HG02870 (cell line): ENCODE data around the gene MUC5B.
"Not testable (repeated sequence)": the region's sequence is repeated elsewhere in the genome, so short reads cannot be mapped to it uniquely, and the experiment has no call there.

Source experiments
- ATAC-seq: cut with Tn5 transposase; IDR thresholded peaks from one replicate; pipeline ENCODE4 v1.9.1; 2021; ENCODE audit warnings: mild to moderate bottlenecking, moderate library complexity; ENCODE audit not compliant: unreplicated experiment

Gene MUC5B

GRCh38 chr11:1222491-1223345 lies at the start of gene MUC5B:
Gene MUC5B (plus strand): TSS chr11:1223066. CDS start chr11:1223124, 58 bp downstream.
- ATAC-seq = no peak

GRCh38 chr11:1173396-1173795 lies 49.5 kb upstream of the MUC5B start:
- not testable (repeated sequence) for ATAC-seq

- ATAC-seq = no peak
Measured at GRCh38 chr11:1174441-1175370, 48.2 kb upstream of the MUC5B start.

- no peak for ATAC-seq
Measured at GRCh38 chr11:1175461-1176223, 47.2 kb upstream of the MUC5B start.

GRCh38 chr11:1176224-1177019 lies 46.4 kb upstream of the MUC5B start:
- no peak for ATAC-seq

GRCh38 chr11:1177020-1177770 lies 45.7 kb upstream of the MUC5B start:
- no peak for ATAC-seq

GRCh38 chr11:1177771-1178090 lies 45.1 kb upstream of the MUC5B start:
- ATAC-seq = no peak

- ATAC-seq = no peak
Measured at GRCh38 chr11:1178201-1178885, 44.5 kb upstream of the MUC5B start.

GRCh38 chr11:1178906-1179305 lies 44.0 kb upstream of the MUC5B start:
- ATAC-seq = no peak

- no peak for ATAC-seq
Measured at GRCh38 chr11:1179641-1180040, 43.2 kb upstream of the MUC5B start.

GRCh38 chr11:1180171-1180570 lies 42.7 kb upstream of the MUC5B start:
- ATAC-seq = no peak

GRCh38 chr11:1180947-1181391 lies 41.9 kb upstream of the MUC5B start:
- no peak for ATAC-seq

- no peak for ATAC-seq
Measured at GRCh38 chr11:1181420-1181819, 41.4 kb upstream of the MUC5B start.

- no peak for ATAC-seq
Measured at GRCh38 chr11:1181853-1182535, 40.9 kb upstream of the MUC5B start.

GRCh38 chr11:1184139-1184538 lies 38.7 kb upstream of the MUC5B start:
- ATAC-seq = not testable (repeated sequence)

GRCh38 chr11:1188451-1189130 lies 34.3 kb upstream of the MUC5B start:
- ATAC-seq = not testable (repeated sequence)

GRCh38 chr11:1189816-1190215 lies 33.0 kb upstream of the MUC5B start:
- ATAC-seq = not testable (repeated sequence)
